Stimulated activated CD4-positive, alpha-beta T cell treated with anti-CD3 and anti-CD28 coated beads, Interleukin-15, amount 100 ng/mL, for 48 hours (primary cell): Measurements from ENCODE around the gene TTC28.

Source experiments
- DNase-seq, 2 donors: peaks; one replicate each; pipeline ENCODE4 v3.0.0-alpha.2; 2020; ENCODE audit warnings: low read depth in 2 of 2

The TTC28 gene

DNA sequence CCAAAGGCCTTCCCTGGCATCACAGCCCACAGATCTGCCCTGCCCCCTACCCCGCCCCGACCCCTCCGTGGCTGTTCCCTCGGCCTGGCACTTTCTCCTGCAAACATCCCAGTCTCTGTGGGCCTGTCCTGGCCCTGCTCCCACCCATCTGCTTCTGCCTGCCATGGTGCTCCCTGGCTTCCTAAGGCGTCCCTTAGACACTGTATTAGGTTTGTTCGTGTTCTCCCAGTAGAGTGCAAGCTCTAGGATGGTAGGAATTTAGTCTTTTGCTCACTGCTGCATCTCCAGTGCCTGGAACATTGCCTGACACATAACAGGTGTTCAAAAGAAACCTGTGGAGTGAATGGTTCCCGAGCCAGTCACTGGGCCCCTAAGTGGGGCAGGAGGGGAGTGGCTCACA is 690.9 kb downstream of the TTC28 start:
- DNase-seq: no peak

DNA sequence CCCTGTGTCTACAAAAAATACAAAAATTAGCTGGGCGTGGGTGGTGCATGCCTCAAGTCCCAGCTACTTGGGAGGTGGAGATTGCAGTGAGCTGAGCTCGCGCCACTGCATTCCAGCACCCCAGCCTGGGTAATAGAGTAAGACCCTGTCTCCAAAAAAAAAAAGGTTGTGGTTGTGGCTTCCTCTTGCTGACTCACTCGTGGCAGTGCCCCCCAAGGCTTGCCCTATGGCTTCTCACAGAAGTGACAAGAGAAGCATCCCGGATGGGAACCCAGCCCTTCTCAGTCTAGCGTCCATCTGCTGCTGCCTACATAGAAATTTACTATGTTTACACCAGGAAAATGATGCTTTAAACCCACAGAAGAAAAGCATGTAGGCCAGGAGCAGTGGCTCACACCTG is 692.1 kb downstream of the TTC28 start:
- no peak for DNase-seq

DNA sequence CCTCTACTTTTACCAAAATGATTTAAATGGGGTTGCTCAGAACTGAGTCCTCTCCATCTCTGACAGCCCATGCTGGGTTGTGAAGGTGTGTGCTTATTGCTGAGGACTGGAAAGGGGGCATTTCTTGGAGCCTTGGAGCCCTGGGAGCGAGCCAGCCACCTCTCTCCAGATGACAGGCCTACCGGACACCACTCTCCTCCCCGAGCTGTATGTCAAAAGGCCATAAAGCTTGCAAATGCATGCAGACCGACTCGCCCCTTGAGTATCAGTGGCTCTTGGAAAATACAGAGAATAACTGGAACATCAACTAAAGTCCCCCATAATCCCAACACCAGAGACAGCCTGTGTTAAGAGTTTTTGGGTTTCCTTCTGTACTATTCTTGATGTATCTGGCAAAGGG is 692.7 kb downstream of the TTC28 start:
- no peak for DNase-seq

DNA sequence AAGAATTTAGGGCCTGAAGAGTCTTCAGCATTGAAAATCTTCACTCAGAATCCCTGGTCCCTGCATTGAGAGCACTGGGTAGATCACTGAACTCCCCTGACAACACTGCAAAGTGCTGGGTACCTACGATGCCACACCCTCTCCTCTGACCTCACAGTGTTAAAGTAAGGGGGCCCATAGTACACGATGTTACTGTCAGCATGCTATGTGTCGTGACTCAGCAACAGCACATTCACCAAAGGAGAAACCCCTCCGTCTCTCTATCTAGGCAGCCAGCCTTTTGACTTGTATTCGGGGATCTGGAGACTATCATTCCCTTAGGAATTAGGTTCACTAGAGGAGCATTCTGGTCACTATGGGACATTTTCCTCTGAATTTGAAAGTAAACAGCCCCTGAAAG is 693.2 kb downstream of the TTC28 start:
- no peak for DNase-seq

DNA sequence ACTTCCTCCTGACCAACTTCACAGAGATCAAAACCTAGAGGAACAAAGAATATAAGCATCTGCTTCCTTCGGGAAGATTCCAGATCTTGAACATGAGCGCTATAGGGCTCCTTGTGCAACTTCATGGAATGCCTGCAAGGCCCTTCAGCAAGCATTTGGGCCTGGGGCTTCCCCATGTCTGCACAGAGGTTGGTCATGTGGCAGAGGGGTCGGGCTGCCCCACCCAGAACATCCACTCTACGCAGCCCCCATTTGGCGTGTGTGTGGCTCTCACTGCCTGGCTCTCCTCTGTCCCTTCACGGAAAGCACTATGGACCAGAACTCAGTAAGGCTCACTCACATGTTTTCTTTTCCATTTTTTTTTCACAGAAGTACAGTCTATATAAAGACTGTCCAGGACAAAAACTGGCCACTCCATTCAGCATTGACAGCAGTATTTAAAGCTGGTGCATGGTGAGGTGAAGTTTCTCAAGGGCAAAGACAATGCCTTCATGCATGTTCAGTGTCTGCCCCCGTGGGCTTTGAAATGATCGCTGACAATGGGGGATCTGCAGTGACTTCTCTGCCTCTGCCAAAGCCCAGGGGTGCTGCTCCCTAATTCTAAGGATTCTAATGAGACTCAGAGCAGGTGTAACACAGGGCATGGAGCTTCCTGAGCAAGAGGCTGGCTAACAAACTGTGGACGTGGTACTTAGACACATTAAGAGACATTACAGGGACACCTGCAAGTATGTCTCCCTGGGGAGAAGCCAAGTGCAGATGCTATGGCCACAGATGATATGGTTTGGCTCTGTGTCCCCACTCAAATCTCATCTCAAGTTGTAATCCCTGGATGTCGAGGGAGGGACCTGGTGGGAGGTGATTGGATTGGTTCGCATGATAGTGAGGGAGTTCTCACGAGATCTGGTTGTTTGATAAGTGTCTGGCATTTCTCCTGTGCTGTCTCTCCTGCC is 694.0 kb downstream of the TTC28 start:
- no peak for DNase-seq

DNA sequence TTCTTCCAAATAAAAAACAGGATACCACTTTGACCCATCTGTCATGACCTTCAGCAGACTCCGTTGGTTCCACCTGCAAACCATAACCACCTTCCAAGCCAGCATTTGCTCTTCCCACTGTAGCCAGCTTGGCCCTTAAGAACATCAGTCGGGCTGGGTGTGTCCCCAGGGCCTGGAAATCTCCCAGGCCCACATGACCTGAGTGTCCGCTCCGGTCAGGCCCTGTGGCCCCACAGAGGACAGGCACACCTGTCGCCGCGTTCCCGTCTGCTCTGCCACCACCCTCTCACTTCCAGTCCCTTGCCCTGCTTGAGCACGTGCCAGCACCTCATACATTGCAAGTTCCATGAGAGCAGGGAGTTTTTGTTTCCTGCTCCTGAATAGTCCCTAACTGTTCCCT is 694.9 kb downstream of the TTC28 start:
- no peak for DNase-seq

DNA sequence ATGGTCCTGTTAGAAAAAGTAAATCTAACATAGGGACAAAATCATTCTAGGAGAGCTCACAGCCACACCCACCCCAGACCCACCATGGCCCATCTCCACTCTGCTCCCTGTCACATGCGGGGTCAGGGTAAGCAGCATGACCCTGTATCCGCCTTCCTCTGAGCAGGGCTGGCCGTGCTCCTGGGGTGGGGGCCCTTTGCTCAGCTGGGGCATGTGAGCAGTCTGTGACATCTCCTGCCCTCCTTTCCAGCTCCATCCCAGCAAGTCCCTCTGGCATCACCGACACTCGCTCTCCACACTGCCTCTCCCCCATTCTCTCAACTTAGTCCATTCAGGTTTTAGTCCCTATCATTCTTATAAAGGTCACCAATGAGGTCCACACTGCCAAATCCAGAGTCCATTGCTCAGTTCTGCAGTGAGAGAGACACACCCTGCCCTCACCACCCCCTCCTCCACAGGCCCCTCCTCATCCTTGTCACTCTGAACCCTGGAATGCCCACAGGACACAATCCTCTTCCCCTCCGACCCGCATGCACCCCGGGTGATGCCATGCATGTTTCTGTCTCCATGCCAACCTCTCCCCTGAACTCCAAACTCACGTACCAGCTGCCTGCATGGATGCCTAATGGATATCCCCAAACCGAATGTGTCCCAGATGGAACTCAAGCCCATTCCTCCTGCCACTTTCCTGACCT is 695.5 kb downstream of the TTC28 start:
- DNase-seq: no peak

DNA sequence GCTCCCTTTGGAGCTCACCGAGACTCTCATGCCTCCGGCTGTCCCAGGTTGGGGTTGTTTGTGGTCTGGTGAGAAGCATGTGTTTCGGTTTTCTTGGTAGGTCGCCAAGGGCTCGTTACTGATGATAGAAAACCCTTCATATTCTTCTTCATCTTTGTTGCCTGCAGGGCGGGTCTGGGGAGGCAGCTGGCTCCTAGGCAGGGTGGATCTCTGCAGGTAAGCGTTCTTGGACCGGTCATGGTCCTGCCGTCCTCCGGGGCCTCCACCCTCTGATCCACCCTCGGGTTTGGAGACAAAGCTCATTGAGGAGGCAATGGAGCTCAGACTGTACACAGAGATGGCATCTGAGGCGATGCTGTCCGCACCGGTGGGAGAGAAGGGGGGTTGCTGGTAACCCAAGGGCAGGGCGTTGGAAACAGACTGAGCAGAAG is 696.3 kb downstream of the TTC28 start:
- DNase-seq: no peak

DNA sequence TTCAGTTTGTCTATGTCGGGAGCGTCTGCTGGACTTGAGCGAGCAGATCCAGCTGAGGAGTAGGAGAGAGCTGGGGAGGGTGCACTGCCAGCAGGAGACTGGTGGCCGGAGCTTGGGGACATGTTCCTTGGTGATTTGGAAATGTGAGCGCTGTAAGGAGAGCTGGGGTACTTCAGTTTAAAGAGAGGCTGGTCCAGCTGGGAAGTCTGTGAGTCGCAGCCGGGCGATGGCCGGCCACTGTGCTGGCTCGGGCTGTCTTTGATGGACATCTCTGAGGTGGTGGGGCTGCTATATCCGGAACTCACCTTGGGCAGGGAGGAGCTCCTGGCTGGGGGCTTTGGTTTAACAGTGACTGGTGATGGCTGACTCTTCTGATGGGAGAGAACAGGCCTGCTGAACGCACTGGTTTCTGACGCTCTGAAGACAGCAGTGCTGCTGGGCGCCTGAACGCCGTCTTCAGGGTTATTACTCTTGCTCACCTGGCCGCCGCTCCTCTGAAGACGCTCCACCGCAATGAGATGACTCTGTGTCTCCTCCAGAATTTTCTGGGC is 696.9 kb downstream of the TTC28 start:
- DNase-seq: no peak

DNA sequence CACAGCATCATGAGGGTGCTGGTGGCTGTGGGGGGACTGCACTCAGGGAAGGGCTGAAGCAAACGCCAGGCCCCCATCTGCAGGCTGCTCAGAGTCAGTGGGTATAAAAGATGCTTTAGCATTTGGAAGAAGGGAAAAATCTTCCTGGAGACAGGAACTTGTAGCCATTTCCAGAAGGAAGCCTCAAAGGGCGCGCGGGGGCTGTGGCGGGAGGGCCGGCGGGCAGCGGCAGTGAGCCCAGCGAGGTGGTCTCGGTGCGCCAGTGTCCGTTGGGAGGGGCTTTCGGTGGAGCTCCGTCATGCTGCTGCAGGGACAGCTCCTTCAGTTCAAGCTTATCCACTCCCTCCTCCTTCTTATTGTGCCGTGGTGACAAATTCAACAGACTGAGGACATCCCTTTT is 697.5 kb downstream of the TTC28 start:
- no peak for DNase-seq

DNA sequence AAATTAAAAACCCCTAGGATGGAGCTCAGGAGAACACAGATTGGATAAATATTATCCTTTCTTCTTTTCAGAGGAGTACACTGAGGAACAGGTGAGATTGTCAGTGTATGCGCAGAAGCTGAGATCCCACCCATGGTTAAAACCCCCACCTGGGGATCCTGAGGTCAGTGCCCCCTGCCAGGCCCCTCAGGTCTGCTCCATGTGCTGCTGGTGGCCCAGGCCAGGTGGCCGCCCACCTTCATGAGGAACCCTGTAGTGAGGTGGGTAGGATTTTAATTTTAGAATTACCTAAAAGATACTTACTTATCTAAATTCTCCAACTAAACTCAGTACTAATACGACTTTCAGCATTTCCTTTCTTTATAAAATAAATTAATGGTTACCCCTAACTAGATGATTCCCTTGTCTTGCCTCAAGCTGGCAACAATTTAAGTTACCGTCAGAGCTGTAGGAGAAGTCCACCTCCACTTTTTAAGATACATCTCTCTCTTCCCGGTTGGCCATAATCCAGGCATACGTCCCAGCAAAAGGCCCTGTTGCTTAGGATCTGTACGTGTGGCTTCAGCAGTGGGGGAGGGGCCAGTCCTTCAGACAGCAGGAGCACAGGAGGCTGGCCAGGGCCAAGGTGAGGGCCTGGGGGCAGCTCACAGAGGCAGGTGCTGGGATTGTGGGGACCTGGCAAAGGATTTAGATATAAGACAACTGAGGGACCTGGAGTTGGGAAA is 699.1 kb downstream of the TTC28 start:
- no peak for DNase-seq

DNA sequence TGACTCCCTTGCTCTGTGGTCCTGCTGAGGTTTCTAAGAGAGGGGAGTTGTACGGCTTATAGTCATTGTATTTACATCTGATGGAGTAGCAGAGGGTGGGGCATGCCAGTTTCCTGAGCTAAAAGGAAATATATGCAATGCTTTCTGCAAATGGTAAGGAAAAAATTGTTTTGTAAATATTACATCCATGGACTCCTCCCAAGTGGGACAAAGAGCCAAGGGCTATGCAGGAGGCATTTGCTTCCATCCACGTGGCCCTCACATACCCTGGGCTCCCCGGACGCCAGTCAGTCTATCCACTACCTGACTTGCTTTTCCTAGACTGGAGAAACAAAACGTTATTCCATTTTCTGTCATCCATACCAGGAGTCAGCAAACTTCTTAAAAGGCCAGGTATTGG is 700.8 kb downstream of the TTC28 start:
- no peak for DNase-seq

DNA sequence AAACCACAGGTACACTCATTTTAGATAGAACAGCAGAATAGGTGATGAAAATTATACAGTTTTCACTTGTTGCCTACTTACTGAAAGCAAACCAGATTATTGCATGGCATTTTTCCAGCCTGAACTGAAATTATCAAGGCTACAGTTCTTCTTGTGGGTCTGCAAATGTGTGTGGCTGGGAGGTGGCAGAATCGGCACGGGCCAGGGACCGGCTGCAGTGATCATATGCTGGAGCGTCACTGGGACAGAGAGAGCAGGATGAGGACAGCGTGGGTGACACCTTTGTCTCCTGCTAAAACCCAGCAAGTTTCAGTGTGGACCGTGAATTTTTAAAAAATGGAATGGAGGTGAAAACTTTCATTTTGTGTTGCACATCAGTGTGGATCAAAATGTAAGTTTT is 701.3 kb downstream of the TTC28 start:
- no peak for DNase-seq

DNA sequence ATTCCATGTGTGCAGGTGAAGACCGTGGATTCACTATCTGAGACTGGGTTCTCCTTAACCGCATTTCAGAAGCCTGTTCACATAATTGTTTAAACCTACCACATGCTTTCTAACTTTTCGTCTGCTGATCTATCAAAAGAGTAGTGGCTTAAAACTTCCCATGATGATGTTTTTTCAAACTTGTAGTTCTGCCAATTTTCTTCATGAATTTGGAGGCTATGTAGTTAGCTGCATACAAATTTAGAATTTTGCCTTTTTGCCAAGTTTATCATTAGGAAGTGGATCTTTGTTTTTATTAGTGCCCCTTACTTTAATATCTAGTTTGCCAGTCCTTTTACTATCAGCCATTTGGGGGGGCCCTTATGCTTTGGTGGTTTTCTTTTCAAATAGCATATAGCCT is 703.1 kb downstream of the TTC28 start:
- no peak for DNase-seq

DNA sequence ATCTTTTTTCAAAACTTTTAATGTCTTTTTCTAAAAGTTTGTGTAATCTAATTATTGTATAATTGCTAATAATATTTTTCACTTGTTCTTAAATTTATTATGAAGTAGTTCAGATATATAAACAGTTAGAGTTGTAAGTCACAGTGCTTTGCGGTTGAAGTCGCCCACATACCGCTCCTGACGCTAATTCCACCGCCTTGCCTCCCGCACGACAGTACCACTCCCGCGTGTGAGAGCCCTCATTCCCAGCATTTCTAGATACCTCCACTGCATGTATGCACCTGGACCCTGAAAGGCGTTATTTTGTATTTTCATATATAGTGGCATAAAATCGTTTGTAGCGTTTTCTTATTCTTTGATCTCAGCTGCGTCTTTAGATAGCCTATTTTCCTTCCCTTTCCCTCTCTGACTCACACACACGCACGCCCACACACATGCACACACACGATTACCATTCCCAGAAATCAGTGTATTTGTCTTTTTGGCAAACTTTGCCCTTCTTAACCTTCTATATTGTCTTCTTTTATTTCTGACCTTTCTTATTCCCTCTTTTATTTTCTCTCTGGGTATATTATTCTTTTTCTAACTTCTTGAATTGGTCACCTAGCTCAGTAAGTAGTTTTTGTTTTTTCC is 704.1 kb downstream of the TTC28 start:
- DNase-seq: no peak

DNA sequence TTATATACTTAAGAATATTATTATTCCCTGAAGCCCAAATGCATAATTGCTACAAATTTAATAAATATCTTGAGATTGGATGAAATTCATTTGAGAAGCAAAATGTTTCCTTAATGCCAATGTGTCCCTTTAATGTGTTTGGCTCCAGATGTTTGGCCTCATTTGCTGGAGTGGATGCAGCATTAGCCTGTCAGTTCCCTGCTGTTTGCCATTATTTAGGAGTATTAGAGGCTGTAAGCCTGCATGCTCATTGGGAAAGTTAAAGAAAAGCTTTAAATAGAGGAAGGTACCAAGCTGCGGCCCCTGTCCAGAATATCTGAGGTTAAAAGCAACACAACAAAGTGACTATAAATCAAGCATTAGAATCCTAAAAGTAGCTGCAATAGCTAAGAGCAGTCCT is 705.8 kb downstream of the TTC28 start:
- no peak for DNase-seq

DNA sequence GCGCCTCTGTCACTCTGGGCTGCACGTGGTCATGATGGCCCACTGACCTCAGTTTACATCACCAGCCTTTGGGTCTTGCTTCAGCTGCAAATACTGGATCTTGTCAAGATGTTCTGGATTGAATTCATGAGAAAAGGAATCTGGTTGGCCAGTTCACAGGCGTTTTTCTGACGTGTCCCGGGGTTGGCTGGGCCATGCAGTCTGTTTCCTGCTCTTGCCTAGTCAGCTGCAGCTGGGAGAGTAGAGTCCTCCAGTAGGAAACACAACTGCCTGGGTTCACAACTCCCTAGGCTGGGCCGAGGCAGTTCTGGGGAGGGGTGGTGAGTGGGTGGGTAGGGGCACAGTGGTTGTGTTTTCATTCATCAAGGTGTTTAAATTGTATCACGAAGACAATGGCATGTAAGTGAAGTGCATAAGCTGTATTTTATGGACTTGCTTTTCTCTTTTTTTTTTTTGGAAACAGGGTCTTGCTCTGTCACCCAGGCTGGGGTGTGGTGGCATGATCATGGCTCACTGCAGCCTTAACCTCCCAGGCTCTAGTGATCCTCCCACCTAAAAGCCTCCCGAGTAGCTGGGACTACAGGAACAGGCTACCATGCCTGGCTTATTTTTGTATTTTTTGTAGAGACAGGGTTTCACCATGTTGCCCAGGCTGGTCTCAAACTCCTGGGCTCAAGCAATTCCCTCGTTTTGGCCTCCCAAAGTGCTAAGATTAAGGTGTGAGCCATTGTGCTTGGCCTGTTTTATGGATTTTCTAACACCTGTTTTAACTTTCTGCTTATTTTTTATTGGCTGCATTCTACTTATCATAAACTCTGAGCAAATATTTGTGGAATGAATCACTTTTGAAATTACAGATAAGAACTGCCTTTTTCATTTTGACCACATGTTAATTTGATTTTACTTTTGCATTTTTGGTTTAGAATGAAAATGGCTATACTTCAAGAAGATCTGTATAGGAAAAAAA is 706.6 kb downstream of the TTC28 start:
- no peak for DNase-seq

DNA sequence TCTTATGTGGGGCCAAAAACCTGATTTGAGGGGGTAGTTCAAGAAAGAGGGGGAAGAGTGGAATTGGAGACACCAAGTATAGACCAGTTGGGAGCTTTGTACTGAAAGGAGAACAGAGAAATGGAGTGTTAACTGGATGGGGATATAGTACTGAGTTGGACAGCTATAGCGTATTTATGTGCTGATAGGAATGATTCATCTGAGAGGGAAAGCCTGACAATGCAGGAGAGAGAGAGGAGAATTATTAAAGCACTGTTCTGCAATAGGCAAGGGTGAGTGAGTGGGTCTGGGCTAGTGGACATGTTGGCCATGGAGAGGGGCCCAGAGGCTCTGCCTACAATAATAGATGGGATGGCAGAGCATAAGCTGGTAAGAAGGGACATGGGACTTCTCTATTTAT is 707.7 kb downstream of the TTC28 start:
- no peak for DNase-seq

DNA sequence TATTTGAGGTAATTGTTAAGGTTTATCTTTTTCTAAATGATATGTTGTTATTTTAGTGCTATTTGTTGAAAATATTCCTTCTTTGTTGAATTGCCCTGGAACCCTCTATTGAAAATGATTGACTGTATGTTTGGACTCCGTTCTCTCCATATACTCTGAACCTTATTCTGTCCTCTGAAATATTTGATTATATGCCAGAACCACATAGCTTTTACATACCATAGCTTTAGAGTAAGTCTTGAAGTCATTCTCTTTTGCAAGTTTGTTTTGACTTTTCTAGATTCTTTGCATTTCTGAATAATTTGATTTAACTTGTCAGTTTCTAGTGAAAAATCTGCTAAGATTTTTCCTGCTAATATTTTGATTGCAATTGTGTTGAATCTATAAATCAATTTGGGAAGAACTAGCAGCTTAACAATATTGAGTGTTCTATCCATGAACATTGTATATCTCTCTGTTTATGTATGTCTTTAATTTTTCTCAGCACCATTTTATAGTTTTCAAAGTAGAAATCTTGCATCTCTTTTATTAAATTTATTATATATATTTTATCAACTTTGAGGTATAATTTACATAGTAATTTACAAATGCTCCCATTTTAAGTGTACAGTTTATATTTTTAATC is 708.9 kb downstream of the TTC28 start:
- DNase-seq: no peak
